ENCODE results near the gene ZNF565. TPM values are rescaled to one million over a fixed set of nuclear protein-coding genes. Genes with fewer than 3 reads are reported as not detected.
"Not testable (repeated sequence)": the region's sequence is repeated elsewhere in the genome, so short reads cannot be mapped to it uniquely, and the experiment has no call there.

Gene ZNF565
- polyA plus RNA-seq, 1 donor (not counting 4 experiments of a cell fraction or from before 2014, with no cell fraction given): 2.3 TPM

DNA sequence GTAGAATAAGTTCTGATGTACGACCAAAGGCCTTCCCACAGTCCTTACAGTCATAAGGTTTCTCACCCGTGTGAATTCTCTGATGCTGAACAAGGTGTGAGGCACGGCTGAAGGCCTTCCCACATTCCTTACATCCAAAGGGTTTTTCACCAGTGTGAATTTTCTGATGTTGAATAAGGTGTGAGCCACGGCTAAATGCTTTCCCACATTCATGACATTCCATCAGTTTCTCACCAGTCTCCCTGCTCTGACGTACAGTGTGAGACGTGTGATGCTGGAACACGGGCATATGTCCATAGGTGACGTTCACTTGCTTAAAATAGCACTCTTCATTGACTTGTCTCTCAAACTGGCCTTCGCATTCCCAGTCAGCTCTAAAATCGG lies 31.2 kb downstream of the ZNF565 start:
- peaks cover 7% of the 10 kb centered on the region for H3K4me1 ChIP-seq (ENCODE audit: control insufficient read depth, extremely low read depth, insufficient read depth, low read length)
- no peak overlapping the region for H3K4me2 ChIP-seq (ENCODE audit: control insufficient read depth, extremely low read depth, insufficient read depth, low read depth, low read length)
- H3K27ac ChIP-seq (ENCODE audit: control insufficient read depth, insufficient read depth, low read length): no peak overlapping the region
- DNase-seq (ENCODE audit: low read depth, low spot score): no peak
- no peaks in the 10 kb centered on the region for H4K20me1 ChIP-seq (ENCODE audit: control insufficient read depth, extremely low read depth, insufficient read depth, low read length)
- H3K9ac ChIP-seq (ENCODE audit: control insufficient read depth, extremely low read depth, insufficient read depth, low read length): no peak overlapping the region
- no peaks in the 10 kb centered on the region for H3K27me3 ChIP-seq (ENCODE audit: control insufficient read depth, extremely low read depth, insufficient read depth, low read length)
- peaks cover 5% of the 10 kb centered on the region for H3K9me3 ChIP-seq (ENCODE audit: control insufficient read depth, low read depth, low read length)
- no peak overlapping the region for H2AFZ ChIP-seq (ENCODE audit: control insufficient read depth, low read length)
- dilution Hi-C loops (cut with MboI; ENCODE audit: extremely low pct_ligation_motif_present, low sequenced_read_pairs): no loop called here
- H3K4me3 ChIP-seq (ENCODE audit: control insufficient read depth in 2 of 3, extremely low read depth in 1 of 3, insufficient read depth in 2 of 3, low read depth in 1 of 3, low read length in 3 of 3): no peak overlapping the region
- no peaks in the 10 kb centered on the region for H3K79me2 ChIP-seq (ENCODE audit: control insufficient read depth, insufficient read depth, low read length)
- TF ChIP-seq, protein P1, sequence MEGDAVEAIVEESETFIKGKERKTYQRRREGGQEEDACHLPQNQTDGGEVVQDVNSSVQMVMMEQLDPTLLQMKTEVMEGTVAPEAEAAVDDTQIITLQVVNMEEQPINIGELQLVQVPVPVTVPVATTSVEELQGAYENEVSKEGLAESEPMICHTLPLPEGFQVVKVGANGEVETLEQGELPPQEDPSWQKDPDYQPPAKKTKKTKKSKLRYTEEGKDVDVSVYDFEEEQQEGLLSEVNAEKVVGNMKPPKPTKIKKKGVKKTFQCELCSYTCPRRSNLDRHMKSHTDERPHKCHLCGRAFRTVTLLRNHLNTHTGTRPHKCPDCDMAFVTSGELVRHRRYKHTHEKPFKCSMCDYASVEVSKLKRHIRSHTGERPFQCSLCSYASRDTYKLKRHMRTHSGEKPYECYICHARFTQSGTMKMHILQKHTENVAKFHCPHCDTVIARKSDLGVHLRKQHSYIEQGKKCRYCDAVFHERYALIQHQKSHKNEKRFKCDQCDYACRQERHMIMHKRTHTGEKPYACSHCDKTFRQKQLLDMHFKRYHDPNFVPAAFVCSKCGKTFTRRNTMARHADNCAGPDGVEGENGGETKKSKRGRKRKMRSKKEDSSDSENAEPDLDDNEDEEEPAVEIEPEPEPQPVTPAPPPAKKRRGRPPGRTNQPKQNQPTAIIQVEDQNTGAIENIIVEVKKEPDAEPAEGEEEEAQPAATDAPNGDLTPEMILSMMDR (optimal IDR thresholded peaks at IDR 0.05 in 1 of 3, IDR thresholded peaks at IDR 0.05 in 1 of 3, conservative IDR thresholded peaks at IDR 0.05 in 1 of 3; ENCODE audit: extremely low read depth in 1 of 3, insufficient read depth in 2 of 3, low read length in 3 of 3): no peak
- TF ChIP-seq EZH2 (IDR thresholded peaks at IDR 0.05; ENCODE audit: low read length): no peak
- no peaks in the 10 kb centered on the region for H3K9me1 ChIP-seq (ENCODE audit: control insufficient read depth, extremely low read depth, insufficient read depth, low read length)
- peaks cover 8% of the 10 kb centered on the region in 2 experiments for H3K36me3 ChIP-seq (ENCODE audit: control insufficient read depth in 2 of 2, extremely low read depth in 1 of 2, insufficient read depth in 2 of 2, low read length in 2 of 2)
- FAIRE-seq: no peak

DNA sequence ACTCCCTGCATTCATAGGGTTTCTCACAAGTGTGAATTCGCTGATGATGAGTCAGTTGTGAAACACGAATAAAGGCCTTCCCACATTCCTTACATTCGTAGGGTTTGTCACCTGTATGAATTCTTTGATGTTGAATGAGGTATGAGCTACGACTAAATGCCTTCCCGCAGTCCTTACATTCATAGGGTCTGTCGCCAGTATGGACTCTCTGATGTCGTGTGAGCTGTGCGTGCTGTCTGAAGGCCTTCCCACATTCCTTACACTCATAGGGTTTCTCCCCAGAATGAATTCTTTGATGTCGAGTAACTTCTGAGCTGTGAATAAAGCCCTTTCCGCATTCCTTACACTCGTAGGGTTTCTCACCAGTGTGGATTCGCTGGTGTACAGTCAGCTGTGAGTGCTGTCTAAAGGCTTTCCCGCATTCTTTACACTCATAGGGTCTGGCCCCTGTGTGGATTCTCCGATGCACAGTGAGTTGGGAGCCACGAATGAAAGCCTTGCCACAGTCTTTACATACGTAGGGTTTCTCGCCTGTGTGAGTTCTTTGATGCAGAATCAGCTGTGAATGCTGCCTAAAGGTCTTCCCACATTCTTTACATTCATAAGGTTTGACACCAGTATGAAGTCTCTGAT lies 31.7 kb downstream of the ZNF565 start:
- no peaks in the 10 kb centered on the region for H3K9me1 ChIP-seq (ENCODE audit: control insufficient read depth, extremely low read depth, insufficient read depth, low read length)
- peaks cover 7% of the 10 kb centered on the region for H3K4me1 ChIP-seq (ENCODE audit: control insufficient read depth, extremely low read depth, insufficient read depth, low read length)
- H2AFZ ChIP-seq (ENCODE audit: control insufficient read depth, low read length): no peak overlapping the region
- TF ChIP-seq EZH2 (IDR thresholded peaks at IDR 0.05; ENCODE audit: low read length): no peak
- TF ChIP-seq, protein P1 (optimal IDR thresholded peaks at IDR 0.05 in 1 of 3, IDR thresholded peaks at IDR 0.05 in 1 of 3, conservative IDR thresholded peaks at IDR 0.05 in 1 of 3; ENCODE audit: extremely low read depth in 1 of 3, insufficient read depth in 2 of 3, low read length in 3 of 3): no peak
- DNase-seq (ENCODE audit: low read depth, low spot score) (peak; percentile 23), FAIRE-seq (no peak)
- dilution Hi-C loops (cut with MboI; ENCODE audit: extremely low pct_ligation_motif_present, low sequenced_read_pairs): no loop called here
- H3K79me2 ChIP-seq (ENCODE audit: control insufficient read depth, insufficient read depth, low read length): no peaks in the 10 kb centered on the region
- no peak overlapping the region for H3K4me2 ChIP-seq (ENCODE audit: control insufficient read depth, extremely low read depth, insufficient read depth, low read depth, low read length)
- H3K4me3 ChIP-seq (ENCODE audit: control insufficient read depth in 2 of 3, extremely low read depth in 1 of 3, insufficient read depth in 2 of 3, low read depth in 1 of 3, low read length in 3 of 3): no peak overlapping the region
- H3K9ac ChIP-seq (ENCODE audit: control insufficient read depth, extremely low read depth, insufficient read depth, low read length): no peak overlapping the region
- no peaks in the 10 kb centered on the region for H3K27me3 ChIP-seq (ENCODE audit: control insufficient read depth, extremely low read depth, insufficient read depth, low read length)
- H3K27ac ChIP-seq (ENCODE audit: control insufficient read depth, insufficient read depth, low read length): no peak overlapping the region
- H3K36me3 ChIP-seq (ENCODE audit: control insufficient read depth in 2 of 2, extremely low read depth in 1 of 2, insufficient read depth in 2 of 2, low read length in 2 of 2): peaks cover 8% of the 10 kb centered on the region in 2 experiments
- H3K9me3 ChIP-seq (ENCODE audit: control insufficient read depth, low read depth, low read length): peaks cover 5% of the 10 kb centered on the region
- H4K20me1 ChIP-seq (ENCODE audit: control insufficient read depth, extremely low read depth, insufficient read depth, low read length): no peaks in the 10 kb centered on the region

DNA sequence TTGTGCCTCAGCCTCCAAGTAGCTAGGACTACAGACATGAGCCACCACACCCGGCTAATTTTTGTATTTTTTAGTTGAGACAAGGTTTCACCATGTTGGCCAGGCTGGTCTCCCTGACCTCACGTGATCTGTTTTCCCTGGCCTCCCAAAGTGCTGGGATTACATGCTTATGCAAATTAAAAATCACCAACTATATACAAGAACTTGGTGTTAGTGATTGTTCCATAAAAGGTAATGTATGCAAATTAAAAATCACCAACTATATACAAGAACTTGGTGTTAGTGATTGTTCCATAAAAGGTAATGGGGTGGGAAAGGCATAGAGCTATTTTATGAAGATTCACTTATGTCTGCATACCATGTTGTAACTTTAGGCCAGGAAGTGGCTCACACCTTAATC lies 35.4 kb downstream of the ZNF565 start:
- H3K79me2 ChIP-seq (ENCODE audit: control insufficient read depth, insufficient read depth, low read length); H3K27ac ChIP-seq (ENCODE audit: control insufficient read depth, insufficient read depth, low read length); H3K36me3 ChIP-seq (ENCODE audit: control insufficient read depth in 2 of 2, extremely low read depth in 1 of 2, insufficient read depth in 2 of 2, low read length in 2 of 2); H4K20me1 ChIP-seq (ENCODE audit: control insufficient read depth, extremely low read depth, insufficient read depth, low read length); H3K4me3 ChIP-seq (ENCODE audit: control insufficient read depth in 2 of 3, extremely low read depth in 1 of 3, insufficient read depth in 2 of 3, low read depth in 1 of 3, low read length in 3 of 3); FAIRE-seq; H3K9me3 ChIP-seq (ENCODE audit: control insufficient read depth, low read depth, low read length); H3K4me1 ChIP-seq (ENCODE audit: control insufficient read depth, extremely low read depth, insufficient read depth, low read length); H3K9me1 ChIP-seq (ENCODE audit: control insufficient read depth, extremely low read depth, insufficient read depth, low read length); dilution Hi-C loops (cut with MboI; ENCODE audit: extremely low pct_ligation_motif_present, low sequenced_read_pairs); H2AFZ ChIP-seq (ENCODE audit: control insufficient read depth, low read length); DNase-seq (ENCODE audit: low read depth, low spot score); H3K27me3 ChIP-seq (ENCODE audit: control insufficient read depth, extremely low read depth, insufficient read depth, low read length); H3K9ac ChIP-seq (ENCODE audit: control insufficient read depth, extremely low read depth, insufficient read depth, low read length); H3K4me2 ChIP-seq (ENCODE audit: control insufficient read depth, extremely low read depth, insufficient read depth, low read depth, low read length): not testable (repeated sequence)

DNA sequence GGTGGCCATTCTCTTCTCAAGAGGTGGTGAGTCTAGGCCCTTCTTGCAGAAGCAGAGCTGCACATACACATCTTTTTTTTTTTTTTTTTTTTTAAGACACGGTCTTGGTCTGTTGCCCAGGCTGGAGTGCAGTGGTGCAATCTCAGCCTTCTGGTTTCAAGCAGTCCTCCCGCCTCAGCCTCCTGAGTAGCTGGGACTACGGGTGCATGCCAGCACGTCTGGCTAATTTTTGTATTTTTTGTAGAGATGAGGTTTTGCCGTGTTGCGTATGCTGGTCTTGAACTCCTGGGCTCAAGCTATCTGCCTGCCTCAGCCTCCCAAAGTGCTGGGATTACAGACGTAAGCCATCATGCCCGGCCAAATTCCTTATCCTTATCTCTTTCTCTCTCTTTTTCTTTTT lies 40.6 kb downstream of the ZNF565 start:
- H3K9me3 ChIP-seq (ENCODE audit: control insufficient read depth, low read depth, low read length); H3K27ac ChIP-seq (ENCODE audit: control insufficient read depth, insufficient read depth, low read length); H3K79me2 ChIP-seq (ENCODE audit: control insufficient read depth, insufficient read depth, low read length); DNase-seq (ENCODE audit: low read depth, low spot score); H3K27me3 ChIP-seq (ENCODE audit: control insufficient read depth, extremely low read depth, insufficient read depth, low read length); H3K9me1 ChIP-seq (ENCODE audit: control insufficient read depth, extremely low read depth, insufficient read depth, low read length); dilution Hi-C loops (cut with MboI; ENCODE audit: extremely low pct_ligation_motif_present, low sequenced_read_pairs); H3K4me1 ChIP-seq (ENCODE audit: control insufficient read depth, extremely low read depth, insufficient read depth, low read length); H2AFZ ChIP-seq (ENCODE audit: control insufficient read depth, low read length); H3K4me3 ChIP-seq (ENCODE audit: control insufficient read depth in 2 of 3, extremely low read depth in 1 of 3, insufficient read depth in 2 of 3, low read depth in 1 of 3, low read length in 3 of 3); H3K9ac ChIP-seq (ENCODE audit: control insufficient read depth, extremely low read depth, insufficient read depth, low read length); H3K4me2 ChIP-seq (ENCODE audit: control insufficient read depth, extremely low read depth, insufficient read depth, low read depth, low read length); H3K36me3 ChIP-seq (ENCODE audit: control insufficient read depth in 2 of 2, extremely low read depth in 1 of 2, insufficient read depth in 2 of 2, low read length in 2 of 2); FAIRE-seq; H4K20me1 ChIP-seq (ENCODE audit: control insufficient read depth, extremely low read depth, insufficient read depth, low read length): not testable (repeated sequence)

All from keratinocyte (primary cell).